Measurements from ENCODE around the gene ZNF778.

ZNF778 gene

DNA sequence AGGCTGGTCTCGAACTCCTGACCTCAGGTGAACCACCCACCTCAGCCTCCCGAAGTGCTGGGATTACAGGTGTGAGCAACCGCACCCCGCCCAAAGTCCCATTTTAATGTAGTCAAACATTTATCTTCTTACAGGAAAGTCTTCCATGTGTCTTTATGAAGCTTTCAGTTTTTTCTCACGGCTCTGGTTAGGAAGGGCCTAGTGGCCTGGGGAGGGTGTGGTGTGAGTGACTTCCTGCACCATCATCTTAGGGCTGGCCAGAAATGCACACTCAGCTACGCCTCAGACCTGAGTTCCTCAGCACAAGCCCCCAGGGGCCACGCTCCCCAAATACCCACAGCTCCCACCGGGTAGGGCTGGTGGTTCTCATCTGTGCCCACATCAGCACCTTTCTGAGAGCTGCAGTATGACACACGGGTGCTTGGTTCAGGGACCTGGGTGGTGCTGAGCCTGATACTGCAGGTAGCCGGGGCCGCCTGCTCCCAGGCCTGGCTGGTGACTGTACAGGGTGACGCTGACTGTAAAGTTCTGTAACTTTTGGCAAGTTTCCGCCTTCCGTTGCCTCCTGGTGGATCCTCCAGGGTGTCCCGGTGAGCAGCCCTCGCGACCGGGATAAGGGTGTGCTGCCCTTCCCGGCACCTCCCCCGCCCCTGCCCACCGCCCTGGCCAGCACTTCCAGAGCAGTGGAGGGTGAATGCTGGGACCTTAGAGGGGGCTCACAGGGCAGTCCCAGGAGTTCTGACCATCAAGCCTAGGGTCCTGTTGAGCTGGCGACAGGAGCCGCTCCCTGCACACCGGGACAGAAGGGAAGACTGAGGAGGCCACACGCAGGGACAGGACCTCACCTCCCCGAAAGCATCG is 52.5 kb downstream of the ZNF778 start:
- peaks cover 60% of the 10 kb centered on the region for H3K36me3 ChIP-seq (ENCODE audit: insufficient read depth, low read length)
- H3K4me1 ChIP-seq (ENCODE audit: insufficient read depth, low read length): no peaks in the 10 kb centered on the region
- H3K4me3 ChIP-seq (ENCODE audit: low read depth in 1 of 2, low read length in 2 of 2): no peak overlapping the region
- H3K9ac ChIP-seq (ENCODE audit: low read length): no peak overlapping the region
- H3K9me3 ChIP-seq (ENCODE audit: low read length): no peaks in the 10 kb centered on the region
- H3K27ac ChIP-seq (ENCODE audit: low read depth, low read length): no peak overlapping the region
- H3K27me3 ChIP-seq (ENCODE audit: control insufficient read depth in 1 of 2, insufficient read depth in 2 of 2, low read length in 2 of 2): no peaks in the 10 kb centered on the region

DNA sequence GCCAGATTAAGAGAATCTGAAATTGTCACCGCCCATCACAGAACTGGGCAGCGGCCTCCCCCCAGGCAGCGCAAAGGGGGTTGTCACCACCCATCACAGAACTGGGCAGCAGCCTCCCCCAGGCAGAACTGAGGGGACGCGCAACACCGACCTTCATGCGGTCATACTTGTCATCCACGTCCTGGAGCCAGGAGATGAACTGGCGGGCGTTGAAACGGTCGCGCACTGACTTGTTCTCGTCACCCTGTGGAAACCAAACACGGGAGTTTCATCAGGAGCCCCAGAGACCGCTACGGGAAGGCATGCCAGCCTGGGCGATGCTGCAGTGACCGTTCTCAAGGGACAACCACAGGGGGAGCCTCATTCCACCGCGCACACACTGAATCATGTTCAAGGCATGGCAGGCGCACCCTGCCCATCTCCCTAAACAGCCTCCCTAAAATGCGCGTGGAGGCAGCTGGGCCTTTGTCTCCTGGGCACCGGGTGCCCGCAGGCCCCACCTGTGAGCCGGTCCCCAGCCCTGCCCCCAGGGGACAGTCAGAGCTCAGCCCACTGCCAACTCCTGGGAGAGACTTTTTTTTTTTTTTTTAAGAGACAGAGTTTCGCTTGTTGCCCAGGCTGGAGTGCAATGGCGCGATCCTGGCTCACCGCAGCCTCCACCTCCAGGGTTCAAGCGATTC is 53.3 kb downstream of the ZNF778 start:
- Histone ChIP-seq H3K36me3 (ENCODE audit: insufficient read depth, low read length) (peaks cover 63% of the 10 kb centered on the region), H3K9me3 (ENCODE audit: low read length) (no peaks in the 10 kb centered on the region), H3K4me1 (ENCODE audit: insufficient read depth, low read length) (no peaks in the 10 kb centered on the region), H3K27me3 (ENCODE audit: control insufficient read depth in 1 of 2, insufficient read depth in 2 of 2, low read length in 2 of 2) (no peaks in the 10 kb centered on the region), H3K27ac (ENCODE audit: low read depth, low read length) (no peak overlapping the region), H3K9ac (ENCODE audit: low read length) (no peak overlapping the region), H3K4me3 (ENCODE audit: low read depth in 1 of 2, low read length in 2 of 2) (no peak overlapping the region)

DNA sequence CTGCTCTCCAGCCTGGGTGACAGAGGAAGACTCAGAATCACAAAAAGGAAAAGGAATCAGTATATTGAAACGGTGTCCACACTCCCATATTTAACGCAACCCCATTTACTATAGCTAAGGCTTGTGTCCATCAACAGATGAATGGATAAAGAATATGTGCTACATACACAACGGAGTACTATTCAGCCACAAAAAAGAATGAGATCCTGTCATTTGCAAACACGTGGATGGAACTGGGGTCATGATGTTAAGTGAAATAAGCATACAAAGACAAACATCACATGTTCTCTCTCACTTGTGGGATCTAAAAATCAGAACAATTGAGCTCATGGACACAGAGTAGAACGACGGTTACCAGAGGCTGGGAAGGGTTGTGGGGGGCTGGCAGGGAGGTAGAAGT is 55.1 kb downstream of the ZNF778 start:
- Histone ChIP-seq H3K9ac (ENCODE audit: low read length) (no peak overlapping the region), H3K4me1 (ENCODE audit: insufficient read depth, low read length) (no peaks in the 10 kb centered on the region), H3K27me3 (ENCODE audit: control insufficient read depth in 1 of 2, insufficient read depth in 2 of 2, low read length in 2 of 2) (no peaks in the 10 kb centered on the region), H3K36me3 (ENCODE audit: insufficient read depth, low read length) (peaks cover 61% of the 10 kb centered on the region), H3K4me3 (ENCODE audit: low read depth in 1 of 2, low read length in 2 of 2) (no peak overlapping the region), H3K27ac (ENCODE audit: low read depth, low read length) (no peak overlapping the region), H3K9me3 (ENCODE audit: low read length) (no peaks in the 10 kb centered on the region)

DNA sequence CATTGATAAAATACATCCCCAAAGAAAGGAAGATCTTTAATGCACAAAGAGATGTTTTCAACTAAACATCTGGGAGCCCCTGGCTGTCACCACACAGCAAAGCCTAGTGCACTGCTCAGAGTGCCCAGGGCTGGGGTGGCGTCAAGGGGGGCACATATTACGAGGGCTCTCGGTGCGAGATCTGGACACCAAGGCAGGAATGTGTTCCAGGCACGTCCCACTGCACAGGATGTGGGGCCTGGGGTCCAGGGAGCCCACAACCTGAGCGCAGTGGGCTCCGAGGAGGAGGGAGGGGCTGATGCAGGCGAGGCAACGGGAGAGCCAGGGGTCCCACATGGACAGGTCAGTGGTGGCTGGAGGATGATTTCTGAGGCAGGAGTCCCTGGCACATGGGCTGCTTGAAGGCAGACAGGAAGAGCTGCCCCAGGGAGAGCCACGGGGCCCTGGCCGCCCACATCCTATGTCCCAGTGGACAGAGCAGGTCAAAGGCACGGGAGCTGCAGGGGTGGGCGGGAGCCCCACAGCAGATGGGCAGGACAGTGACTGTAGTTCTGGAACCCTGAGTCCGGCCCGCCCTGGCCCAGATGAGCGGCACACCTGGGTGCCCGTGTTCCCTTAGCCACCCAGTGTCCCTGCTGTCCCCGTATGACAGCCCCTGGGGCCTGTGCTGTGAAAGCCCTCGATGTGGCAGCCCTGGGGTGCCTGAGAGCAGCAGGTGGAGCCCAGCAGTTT is 56.4 kb downstream of the ZNF778 start:
- no peak overlapping the region for H3K27ac ChIP-seq (ENCODE audit: low read depth, low read length)
- no peaks in the 10 kb centered on the region for H3K4me1 ChIP-seq (ENCODE audit: insufficient read depth, low read length)
- no peaks in the 10 kb centered on the region for H3K9me3 ChIP-seq (ENCODE audit: low read length)
- peaks cover 66% of the 10 kb centered on the region for H3K36me3 ChIP-seq (ENCODE audit: insufficient read depth, low read length)
- no peak overlapping the region for H3K4me3 ChIP-seq (ENCODE audit: low read depth in 1 of 2, low read length in 2 of 2)
- H3K27me3 ChIP-seq (ENCODE audit: control insufficient read depth in 1 of 2, insufficient read depth in 2 of 2, low read length in 2 of 2): no peaks in the 10 kb centered on the region
- H3K9ac ChIP-seq (ENCODE audit: low read length): no peak overlapping the region

DNA sequence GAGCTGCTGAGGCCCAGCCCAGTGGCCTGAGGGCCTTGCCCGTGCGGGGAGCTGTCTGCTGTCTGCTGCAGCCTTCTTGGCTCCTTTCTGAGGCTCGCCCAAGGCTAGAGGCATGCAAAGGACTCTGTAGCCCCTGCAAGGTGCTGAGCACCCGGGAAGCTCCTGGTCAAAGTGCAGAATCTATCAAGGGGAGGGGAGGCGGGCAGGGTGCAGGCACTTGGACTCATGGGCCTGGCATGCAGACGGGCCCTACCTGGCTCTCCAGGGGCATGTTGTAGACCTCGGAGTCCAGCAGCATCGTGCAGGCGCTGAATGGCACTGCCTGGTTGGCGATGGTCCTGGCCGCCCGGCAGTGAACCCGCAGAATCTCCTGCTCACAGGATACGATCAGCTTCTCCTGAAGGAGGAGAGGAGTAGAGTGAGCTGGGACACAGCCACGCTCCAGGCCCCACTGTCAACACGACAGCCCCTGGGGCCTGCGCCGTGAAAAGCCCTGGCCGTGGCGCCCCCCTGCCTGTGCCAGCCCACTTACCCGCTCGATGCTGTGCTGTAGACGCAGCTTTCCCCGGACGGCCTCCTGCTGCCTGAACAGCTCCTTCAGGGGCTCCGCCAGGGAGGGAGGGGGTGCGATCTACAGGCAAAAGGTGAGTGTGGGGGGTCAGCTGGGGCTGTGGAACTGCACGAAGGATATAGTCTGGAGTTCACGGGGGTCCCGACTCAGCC is 57.2 kb downstream of the ZNF778 start:
- H3K4me3 ChIP-seq (ENCODE audit: low read depth in 1 of 2, low read length in 2 of 2): no peak overlapping the region
- no peaks in the 10 kb centered on the region for H3K9me3 ChIP-seq (ENCODE audit: low read length)
- H3K36me3 ChIP-seq (ENCODE audit: insufficient read depth, low read length): peaks cover 59% of the 10 kb centered on the region
- no peak overlapping the region for H3K9ac ChIP-seq (ENCODE audit: low read length)
- H3K4me1 ChIP-seq (ENCODE audit: insufficient read depth, low read length): no peaks in the 10 kb centered on the region
- H3K27me3 ChIP-seq (ENCODE audit: control insufficient read depth in 1 of 2, insufficient read depth in 2 of 2, low read length in 2 of 2): no peaks in the 10 kb centered on the region
- no peak overlapping the region for H3K27ac ChIP-seq (ENCODE audit: low read depth, low read length)

DNA sequence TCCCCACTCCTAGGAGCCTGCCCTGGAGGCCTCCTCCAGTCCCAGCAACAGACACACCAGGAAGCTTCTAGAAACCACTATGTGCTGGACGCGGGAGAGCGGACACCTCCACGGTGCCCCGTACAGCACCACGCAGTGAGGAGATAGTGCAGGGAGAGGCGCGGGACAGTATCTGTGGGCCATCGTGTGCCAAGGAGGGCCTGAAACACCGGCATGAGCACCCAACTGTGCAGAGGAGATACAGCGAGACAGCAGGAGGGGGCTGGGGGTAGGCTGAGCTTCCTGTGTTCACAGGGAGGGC is 57.7 kb downstream of the ZNF778 start:
- H3K27ac ChIP-seq (ENCODE audit: low read depth, low read length): no peak overlapping the region
- H3K9ac ChIP-seq (ENCODE audit: low read length): no peak overlapping the region
- H3K9me3 ChIP-seq (ENCODE audit: low read length): no peaks in the 10 kb centered on the region
- no peak overlapping the region for H3K4me3 ChIP-seq (ENCODE audit: low read depth in 1 of 2, low read length in 2 of 2)
- H3K4me1 ChIP-seq (ENCODE audit: insufficient read depth, low read length): no peaks in the 10 kb centered on the region
- H3K36me3 ChIP-seq (ENCODE audit: insufficient read depth, low read length): peaks cover 54% of the 10 kb centered on the region
- H3K27me3 ChIP-seq (ENCODE audit: control insufficient read depth in 1 of 2, insufficient read depth in 2 of 2, low read length in 2 of 2): no peaks in the 10 kb centered on the region

DNA sequence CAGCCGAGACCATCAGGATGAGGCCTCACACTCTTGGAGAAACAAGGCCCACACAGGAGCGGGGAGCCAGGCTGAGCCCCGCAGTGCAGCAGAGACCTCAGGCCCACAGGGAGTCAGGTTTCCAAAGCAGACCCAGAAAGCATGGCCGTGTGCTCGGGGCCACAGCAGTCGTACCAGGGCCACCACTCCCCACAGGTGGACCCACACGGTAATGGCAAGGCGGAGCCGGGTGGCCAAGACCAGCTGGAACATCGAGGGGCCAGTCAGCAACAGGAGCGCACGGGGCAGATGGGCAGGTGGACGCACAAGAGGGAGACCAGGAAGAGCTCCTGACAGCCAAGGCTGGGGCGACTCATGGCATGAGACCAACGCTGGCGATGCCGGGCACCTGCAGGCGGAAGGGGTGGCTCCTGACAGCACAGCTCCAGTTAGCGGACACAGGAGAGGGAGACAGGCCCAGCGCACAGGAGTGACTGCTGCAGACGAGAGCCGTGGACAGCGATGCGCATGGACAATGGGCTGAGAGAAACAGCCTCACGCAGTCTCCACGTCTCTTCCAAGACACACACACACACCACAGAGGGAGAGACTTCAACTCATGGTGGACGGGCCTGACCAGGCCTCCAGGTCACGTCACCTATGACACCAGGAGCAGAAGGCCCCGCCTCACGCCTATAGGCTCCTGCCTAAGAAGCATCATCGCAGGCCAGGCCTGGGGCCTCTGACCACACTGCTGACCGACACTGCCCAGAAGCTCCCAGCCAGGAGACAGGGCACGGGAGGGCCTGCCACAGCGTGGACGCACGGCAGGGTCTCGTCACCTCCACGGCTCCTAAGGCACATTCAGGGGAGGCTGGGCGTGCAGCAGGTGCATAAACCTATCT is 58.6 kb downstream of the ZNF778 start:
- no peaks in the 10 kb centered on the region for H3K9me3 ChIP-seq (ENCODE audit: low read length)
- H3K27me3 ChIP-seq (ENCODE audit: control insufficient read depth in 1 of 2, insufficient read depth in 2 of 2, low read length in 2 of 2): no peaks in the 10 kb centered on the region
- H3K27ac ChIP-seq (ENCODE audit: low read depth, low read length): no peak overlapping the region
- H3K36me3 ChIP-seq (ENCODE audit: insufficient read depth, low read length): peaks cover 46% of the 10 kb centered on the region
- no peak overlapping the region for H3K9ac ChIP-seq (ENCODE audit: low read length)
- H3K4me3 ChIP-seq (ENCODE audit: low read depth in 1 of 2, low read length in 2 of 2): no peak overlapping the region
- H3K4me1 ChIP-seq (ENCODE audit: insufficient read depth, low read length): no peaks in the 10 kb centered on the region

DNA sequence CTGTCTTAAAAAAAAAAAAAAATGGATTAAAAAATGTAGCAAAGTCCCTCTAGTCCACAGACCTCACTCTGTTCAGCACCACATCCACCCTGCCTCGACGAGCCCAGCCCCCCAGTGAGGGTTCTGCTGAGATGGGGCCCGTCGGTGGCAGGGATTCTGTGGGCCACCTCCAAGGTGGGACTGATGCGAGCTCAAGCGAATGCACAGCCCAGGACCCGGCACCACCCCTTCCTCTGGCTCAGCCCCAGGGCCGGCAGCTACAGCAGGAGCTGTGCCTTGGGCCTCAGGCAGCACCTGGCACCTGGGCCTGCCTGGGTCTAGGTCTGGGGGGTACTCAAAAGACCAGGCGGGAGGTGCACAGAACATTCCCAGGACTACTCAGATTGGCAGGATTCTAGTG is 59.5 kb downstream of the ZNF778 start:
- H3K27me3 ChIP-seq (ENCODE audit: control insufficient read depth in 1 of 2, insufficient read depth in 2 of 2, low read length in 2 of 2): no peaks in the 10 kb centered on the region
- no peak overlapping the region for H3K27ac ChIP-seq (ENCODE audit: low read depth, low read length)
- H3K36me3 ChIP-seq (ENCODE audit: insufficient read depth, low read length): peaks cover 36% of the 10 kb centered on the region
- H3K4me3 ChIP-seq (ENCODE audit: low read depth in 1 of 2, low read length in 2 of 2): no peak overlapping the region
- no peaks in the 10 kb centered on the region for H3K9me3 ChIP-seq (ENCODE audit: low read length)
- no peaks in the 10 kb centered on the region for H3K4me1 ChIP-seq (ENCODE audit: insufficient read depth, low read length)
- H3K9ac ChIP-seq (ENCODE audit: low read length): no peak overlapping the region

DNA sequence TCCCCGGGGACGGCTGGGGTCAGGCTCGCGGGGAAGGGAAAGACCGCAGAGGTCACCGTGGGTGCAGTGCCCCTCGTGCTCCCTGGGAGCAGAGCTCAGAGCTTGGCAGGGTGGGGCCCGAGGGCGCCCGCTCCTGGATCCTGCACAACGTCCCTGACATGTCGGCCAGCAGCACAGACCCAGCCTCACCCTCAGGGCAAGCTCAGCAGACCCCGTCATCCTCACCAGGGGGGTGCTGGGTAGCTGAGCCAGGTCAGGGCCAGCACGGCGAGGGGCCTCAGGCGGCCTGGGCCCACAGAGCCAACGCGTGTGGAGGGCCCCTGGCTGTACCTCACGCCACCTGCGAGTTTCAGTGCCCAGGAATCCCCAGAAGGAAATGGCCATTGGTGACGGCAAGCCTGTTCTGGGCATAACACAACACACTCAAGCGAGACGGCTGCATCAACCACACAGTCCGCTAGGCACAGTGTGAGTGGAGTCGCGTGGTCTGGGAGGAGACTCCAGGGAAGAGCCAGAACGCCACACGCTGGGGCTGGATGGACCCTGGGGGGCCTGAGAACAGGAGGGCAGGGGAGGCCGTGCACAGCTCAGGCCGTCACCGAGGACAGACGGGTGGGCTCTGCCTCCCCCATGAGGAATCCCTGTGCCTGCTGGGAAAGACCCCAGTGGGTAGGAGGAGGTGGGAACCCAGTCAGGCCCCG is 60.3 kb downstream of the ZNF778 start:
- Histone ChIP-seq H3K27me3 (ENCODE audit: control insufficient read depth in 1 of 2, insufficient read depth in 2 of 2, low read length in 2 of 2) (no peaks in the 10 kb centered on the region), H3K9ac (ENCODE audit: low read length) (no peak overlapping the region), H3K4me3 (ENCODE audit: low read depth in 1 of 2, low read length in 2 of 2) (no peak overlapping the region), H3K4me1 (ENCODE audit: insufficient read depth, low read length) (no peaks in the 10 kb centered on the region), H3K36me3 (ENCODE audit: insufficient read depth, low read length) (peaks cover 31% of the 10 kb centered on the region), H3K9me3 (ENCODE audit: low read length) (no peaks in the 10 kb centered on the region), H3K27ac (ENCODE audit: low read depth, low read length) (no peak overlapping the region)

DNA sequence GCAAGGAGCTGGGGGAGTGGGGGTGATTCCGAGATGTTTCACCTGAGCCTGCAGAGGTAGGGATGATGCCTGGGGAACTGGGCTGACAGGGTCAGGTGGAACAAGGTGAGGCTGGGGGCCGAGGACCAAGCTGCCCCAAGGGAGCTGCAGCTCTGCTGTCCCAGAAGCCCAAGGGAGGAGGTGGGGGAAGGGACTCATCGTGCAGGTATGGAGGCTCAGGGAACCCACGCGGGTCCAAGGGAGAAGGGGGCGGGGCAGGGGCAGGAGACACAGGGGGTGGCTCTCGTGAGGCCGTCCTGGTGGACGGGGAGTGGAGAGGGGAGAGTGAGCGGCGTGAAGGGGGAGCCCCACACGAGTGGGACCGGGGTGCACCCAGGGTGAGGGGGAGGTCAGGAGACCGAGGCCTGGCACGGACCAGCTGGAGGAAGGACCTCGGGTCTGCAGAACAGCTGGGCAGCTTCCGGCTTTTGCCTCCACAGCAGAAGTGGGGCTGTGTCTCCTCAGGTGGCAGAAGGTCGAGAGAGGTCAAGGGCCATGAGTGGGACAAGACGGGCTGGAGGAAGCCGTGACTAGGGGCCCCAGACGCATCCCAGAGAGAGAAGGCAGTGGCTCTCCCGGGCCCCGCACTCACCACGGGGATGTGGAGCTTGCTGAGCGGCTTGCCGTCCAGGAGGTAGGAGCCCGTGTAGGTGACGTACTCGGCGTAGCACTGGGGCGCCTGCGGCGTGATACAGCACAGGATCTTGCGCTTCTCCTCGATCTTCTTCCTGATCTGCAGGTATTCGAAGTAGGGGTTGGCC is 61.1 kb downstream of the ZNF778 start:
- Histone ChIP-seq H3K27ac (ENCODE audit: low read depth, low read length) (no peak overlapping the region), H3K36me3 (ENCODE audit: insufficient read depth, low read length) (peaks cover 27% of the 10 kb centered on the region), H3K9me3 (ENCODE audit: low read length) (no peaks in the 10 kb centered on the region), H3K4me3 (ENCODE audit: low read depth in 1 of 2, low read length in 2 of 2) (no peak overlapping the region), H3K4me1 (ENCODE audit: insufficient read depth, low read length) (no peaks in the 10 kb centered on the region), H3K27me3 (ENCODE audit: control insufficient read depth in 1 of 2, insufficient read depth in 2 of 2, low read length in 2 of 2) (no peaks in the 10 kb centered on the region), H3K9ac (ENCODE audit: low read length) (no peak overlapping the region)

All from muscle layer of colon (tissue), 2 donors.